Large intestine (tissue), 3 donors: ENCODE measurements around the gene FMN1. TPM values are rescaled to one million over a fixed set of nuclear protein-coding genes. Genes with fewer than 3 reads are reported as not detected.

Experiments used
- DNase-seq, 2 donors: peaks; one replicate each; pipeline versions ENCODE4 v3.0.0 to v3.0.0-alpha.2; 2013
- H3K27ac ChIP-seq: one replicate; pipeline ENCODE4 v1.5.1; 2013; ENCODE audit warnings: low read length
- H3K27me3 ChIP-seq: 2 replicates; pipeline ENCODE4 v1.6.1; 2013; ENCODE audit warnings: low read length; ENCODE audit not compliant: control insufficient read depth, insufficient read depth
- H3K36me3 ChIP-seq: 2 replicates; pipeline ENCODE4 v1.6.1; 2013; ENCODE audit warnings: low read length; ENCODE audit not compliant: control insufficient read depth, insufficient read depth
- H3K4me1 ChIP-seq: one replicate; pipeline ENCODE4 v1.6.1; 2013; ENCODE audit warnings: low read length; ENCODE audit not compliant: control insufficient read depth, insufficient read depth
- H3K4me3 ChIP-seq: one replicate; pipeline ENCODE4 v1.5.1; 2013; ENCODE audit warnings: low read length
- H3K9me3 ChIP-seq: one replicate; pipeline ENCODE4 v1.6.1; 2013; ENCODE audit warnings: mild to moderate bottlenecking, low read depth, low read length, moderate library complexity; ENCODE audit not compliant: control insufficient read depth
- WGBS: methylation state at CpG from one replicate; pipeline ENCODE4 v1.1.5; 2013; ENCODE audit warnings: low lambda C conversion rate; ENCODE audit not compliant: insufficient coverage; 5-methylcytosine and 5-hydroxymethylcytosine counted together
- polyA plus RNA-seq: library from polyadenylated mRNA; unstranded; fragments of 120-200 nt; gene quantifications from one replicate; pipeline ENCODE4 v1.2.1, GENCODE V29; 2013

Gene FMN1
- polyA plus RNA-seq, 1 donor: 0.88 TPM

DNA sequence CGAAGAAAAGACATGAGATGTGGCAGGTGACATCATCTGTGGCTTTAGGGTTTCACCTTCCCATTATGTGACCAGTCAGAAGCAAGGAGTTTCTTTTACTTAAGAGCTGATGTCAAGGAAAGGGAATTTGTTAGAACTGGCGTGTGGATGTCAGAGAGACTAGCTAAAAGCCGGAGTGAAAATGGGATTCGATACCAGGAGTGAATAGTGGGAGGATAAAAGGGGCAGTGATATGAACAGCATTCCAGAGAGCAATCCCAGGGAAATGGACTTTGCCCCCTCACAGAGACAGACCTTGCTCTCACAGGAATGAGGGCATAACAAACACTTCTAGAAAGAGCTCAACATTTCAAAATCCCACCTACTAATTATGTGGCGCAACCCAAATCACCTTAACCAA, 5.9 kb upstream of the FMN1 start:
- Histone ChIP-seq H3K36me3 (no peaks in the 10 kb centered on the region), H3K9me3 (no peaks in the 10 kb centered on the region), H3K27me3 (no peaks in the 10 kb centered on the region), H3K4me1 (peaks cover 1% of the 10 kb centered on the region), H3K4me3 (no peak overlapping the region), H3K27ac (no peak overlapping the region)
- DNase-seq: peak; percentile 28 to 63
- 100% methylated on average over 1 of the region's 5 CpGs for WGBS

DNA sequence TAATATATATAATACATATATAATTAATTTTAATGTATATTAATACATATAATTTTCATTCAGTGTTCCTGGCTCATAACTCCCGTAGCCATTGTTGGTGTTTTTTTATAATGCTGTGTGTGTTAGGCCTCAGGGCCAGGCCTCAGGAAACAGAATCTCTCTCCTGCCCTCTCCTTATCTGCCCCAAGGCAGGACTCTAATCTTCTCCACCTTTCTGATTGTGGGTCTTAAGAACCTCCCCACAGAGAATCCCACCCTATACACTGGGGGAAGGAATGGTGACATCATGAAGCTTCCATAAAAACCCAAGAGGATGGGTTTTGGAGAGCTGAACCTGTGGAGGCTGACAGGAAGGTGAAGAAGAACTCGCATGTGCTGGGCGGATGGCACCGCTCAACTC, 4.0 kb upstream of the FMN1 start:
- Histone ChIP-seq H3K4me3 (no peak overlapping the region), H3K4me1 (peaks cover 5% of the 10 kb centered on the region), H3K27ac (no peak overlapping the region), H3K27me3 (no peaks in the 10 kb centered on the region), H3K9me3 (no peaks in the 10 kb centered on the region), H3K36me3 (no peaks in the 10 kb centered on the region)
- 100% methylated on average over 1 of the region's 4 CpGs for WGBS
- DNase-seq: no peak

DNA sequence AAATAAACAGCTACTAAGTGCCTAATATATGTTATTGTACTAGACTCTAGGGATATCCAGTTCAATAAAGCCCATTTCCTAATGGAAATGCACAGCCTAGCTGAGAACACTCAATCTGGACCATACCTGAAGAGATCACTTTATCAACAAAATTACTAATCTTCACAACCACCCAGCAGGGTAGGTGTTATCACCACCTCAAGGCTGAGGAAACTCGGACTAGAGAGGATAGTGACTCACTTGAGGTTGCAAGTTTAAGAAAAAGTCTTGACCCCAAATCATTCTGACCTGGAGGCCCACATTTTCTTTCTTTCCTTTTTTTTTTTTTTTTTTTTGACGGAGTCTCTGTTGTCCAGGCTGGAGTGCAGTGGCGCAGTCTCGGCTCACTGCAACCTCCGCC, 3.1 kb upstream of the FMN1 start:
- H3K4me3 ChIP-seq: no peak overlapping the region
- H3K36me3 ChIP-seq: no peaks in the 10 kb centered on the region
- H3K4me1 ChIP-seq: peaks cover 5% of the 10 kb centered on the region
- H3K27me3 ChIP-seq: peaks cover 7% of the 10 kb centered on the region
- DNase-seq: no peak
- H3K9me3 ChIP-seq: no peaks in the 10 kb centered on the region
- no peak overlapping the region for H3K27ac ChIP-seq
- WGBS: no CpG with 5 or more reads among the region's 5 CpGs

DNA sequence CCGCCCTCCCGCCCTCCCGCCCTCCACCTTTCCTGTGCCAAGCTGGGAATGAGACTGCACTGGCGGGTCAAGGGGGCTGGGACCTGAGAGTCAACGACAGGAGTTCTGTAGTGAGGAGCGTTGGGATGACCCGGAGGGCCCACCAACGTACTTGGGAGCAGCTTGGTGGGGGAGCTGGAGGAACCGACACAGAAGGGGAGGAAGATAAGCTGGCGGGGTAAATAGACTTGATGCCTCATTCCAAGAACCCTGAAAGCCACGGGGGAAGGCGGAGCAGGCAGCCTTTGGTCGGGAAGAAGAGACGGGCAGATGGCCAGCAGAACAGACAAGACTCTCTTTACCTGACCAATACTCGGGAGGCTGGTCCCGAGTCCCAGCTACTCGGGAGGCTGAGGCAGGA, 277 bp downstream of the FMN1 start:
- Histone ChIP-seq H3K4me3 (peak overlapping the region; percentile 27), H3K4me1 (peaks cover 5% of the 10 kb centered on the region)
- WGBS: no CpG with 5 or more reads among the region's 17 CpGs

DNA sequence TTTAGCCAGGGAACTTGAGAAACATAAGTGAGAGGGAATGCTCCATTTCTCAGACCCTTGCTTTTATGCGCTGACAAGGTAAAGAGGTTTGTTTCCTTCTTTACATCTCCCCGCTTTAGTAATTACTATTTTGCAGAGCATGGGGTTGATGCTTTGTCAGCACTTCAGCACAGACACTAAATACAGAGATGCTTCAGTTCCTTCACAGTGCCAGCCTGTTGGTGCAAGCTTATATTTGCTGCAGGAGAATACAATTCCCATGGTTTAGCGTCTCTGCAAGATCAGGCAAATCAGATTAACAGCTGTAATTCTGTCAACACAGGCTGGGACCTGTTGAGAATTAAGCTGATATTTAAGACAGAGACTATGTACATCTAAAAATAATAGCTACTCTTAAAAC, 2.9 kb downstream of the FMN1 start:
- no peak overlapping the region for H3K27ac ChIP-seq
- DNase-seq: no peak
- no CpG with 5 or more reads among the region's 3 CpGs for WGBS
- peaks cover 20% of the 10 kb centered on the region for H3K27me3 ChIP-seq
- H3K9me3 ChIP-seq: no peaks in the 10 kb centered on the region
- no peak overlapping the region for H3K4me3 ChIP-seq
- H3K4me1 ChIP-seq: peaks cover 5% of the 10 kb centered on the region
- H3K36me3 ChIP-seq: no peaks in the 10 kb centered on the region

More for the DNA sequence above, 277 bp downstream of the FMN1 start:
- H3K36me3 ChIP-seq: no peaks in the 10 kb centered on the region
- no peaks in the 10 kb centered on the region for H3K9me3 ChIP-seq
- DNase-seq: no peak
- peaks cover 20% of the 10 kb centered on the region for H3K27me3 ChIP-seq
- no peak overlapping the region for H3K27ac ChIP-seq

DNA sequence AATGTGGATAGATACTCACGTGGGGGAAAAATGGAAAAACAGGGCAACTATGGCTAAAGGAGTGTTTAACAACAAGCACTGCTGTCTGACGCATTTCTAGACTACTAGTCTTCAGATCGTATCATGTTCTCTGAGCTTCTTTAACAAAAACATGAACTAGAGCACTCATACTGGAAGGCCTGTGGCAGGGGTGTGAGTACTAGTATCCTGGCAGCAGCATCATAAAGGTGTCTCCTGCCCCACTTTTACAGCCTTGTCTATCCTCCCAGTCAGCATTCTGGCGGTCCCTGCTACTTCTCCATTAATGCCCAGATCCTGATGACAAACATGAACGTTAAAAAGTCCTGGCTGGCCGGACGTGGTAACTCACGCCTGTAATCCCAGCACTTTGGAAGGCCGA, 4.0 kb downstream of the FMN1 start:
- H3K4me1 ChIP-seq: peaks cover 5% of the 10 kb centered on the region
- no CpG with 5 or more reads among the region's 9 CpGs for WGBS
- H3K9me3 ChIP-seq: no peaks in the 10 kb centered on the region
- DNase-seq: no peak
- H3K36me3 ChIP-seq: no peaks in the 10 kb centered on the region
- peaks cover 20% of the 10 kb centered on the region for H3K27me3 ChIP-seq
- H3K4me3 ChIP-seq: no peak overlapping the region
- H3K27ac ChIP-seq: no peak overlapping the region

DNA sequence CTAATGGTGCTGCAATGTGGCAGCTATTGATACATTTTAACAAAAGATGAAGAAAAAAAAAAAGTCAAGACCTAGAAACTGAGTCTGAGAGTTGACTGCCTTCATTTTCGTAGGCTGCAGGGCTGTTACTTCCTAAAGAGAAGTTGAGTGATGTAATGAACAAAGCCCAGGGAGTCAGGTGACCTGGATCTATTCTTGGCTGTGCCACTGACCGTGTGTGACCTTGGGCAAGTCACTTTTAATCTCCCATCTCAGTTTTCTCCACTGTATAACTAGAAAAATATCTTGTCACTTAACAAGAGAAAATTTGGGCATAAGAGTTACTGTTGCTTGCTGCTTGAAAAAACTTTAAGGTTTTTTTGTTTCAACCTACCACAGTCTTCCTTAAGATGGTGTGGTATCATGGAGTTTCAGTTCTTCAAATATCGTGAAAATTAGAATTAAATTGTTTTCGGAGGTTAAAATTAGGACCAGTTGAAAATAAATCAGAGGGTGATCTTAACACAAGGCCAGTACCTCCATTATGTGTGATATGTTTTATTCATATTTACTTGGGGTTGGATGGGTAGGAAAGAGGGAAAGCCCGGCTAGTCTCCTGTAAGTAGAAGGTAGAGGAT, 5.8 kb downstream of the FMN1 start:
- Histone ChIP-seq H3K36me3 (no peaks in the 10 kb centered on the region), H3K27ac (no peak overlapping the region), H3K9me3 (no peaks in the 10 kb centered on the region), H3K4me3 (no peak overlapping the region), H3K27me3 (peaks cover 20% of the 10 kb centered on the region), H3K4me1 (no peaks in the 10 kb centered on the region)
- no peak for DNase-seq
- WGBS: 91% methylated on average over 3 of the region's 5 CpGs

DNA sequence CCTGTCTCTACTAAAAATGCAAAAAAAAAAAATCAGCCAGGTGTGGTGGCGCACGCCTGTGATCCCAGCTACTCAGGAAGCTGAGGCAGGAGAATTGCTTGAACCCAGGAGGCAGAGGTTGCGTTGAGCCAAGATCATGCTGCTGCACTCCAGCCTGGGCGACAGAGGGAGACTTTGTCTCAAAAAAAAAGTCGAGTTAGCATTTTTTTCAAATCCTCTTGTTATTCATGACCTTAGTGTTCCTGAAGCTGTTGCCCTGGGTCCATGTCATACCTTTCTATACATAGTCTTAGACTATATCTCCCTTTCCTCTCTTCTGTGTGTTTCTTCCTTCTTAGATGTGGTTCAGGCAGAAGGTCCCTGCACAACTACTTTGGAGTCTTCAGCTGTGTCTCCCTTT, 6.4 kb downstream of the FMN1 start:
- Histone ChIP-seq H3K27ac (no peak overlapping the region), H3K9me3 (no peaks in the 10 kb centered on the region), H3K4me3 (no peak overlapping the region), H3K27me3 (peaks cover 18% of the 10 kb centered on the region), H3K36me3 (no peaks in the 10 kb centered on the region), H3K4me1 (no peaks in the 10 kb centered on the region)
- 80% methylated on average over 1 of the region's 5 CpGs for WGBS
- DNase-seq: no peak

DNA sequence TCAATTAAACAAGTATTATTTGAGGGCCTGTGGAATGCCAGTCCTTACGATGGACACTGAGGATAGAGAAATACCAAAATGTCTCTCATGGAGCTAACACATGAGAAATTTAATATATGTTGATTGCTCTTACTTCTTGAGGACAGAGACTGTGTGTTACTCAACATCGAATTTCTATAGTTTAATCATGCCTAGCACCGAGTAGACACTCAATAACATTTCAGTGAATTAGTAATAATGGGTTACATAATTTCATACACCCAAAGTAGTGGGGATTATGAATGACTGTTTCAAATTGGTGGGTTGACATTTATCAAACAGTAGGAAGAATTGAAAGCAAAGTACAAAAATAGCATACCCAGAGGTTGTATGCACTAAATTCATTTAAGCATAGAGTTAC, 11.2 kb downstream of the FMN1 start:
- Histone ChIP-seq H3K4me1 (no peaks in the 10 kb centered on the region), H3K27me3 (no peaks in the 10 kb centered on the region), H3K27ac (no peak overlapping the region), H3K36me3 (no peaks in the 10 kb centered on the region), H3K9me3 (no peaks in the 10 kb centered on the region), H3K4me3 (no peak overlapping the region)
- DNase-seq: no peak
- WGBS: no CpG with 5 or more reads among the region's 3 CpGs

DNA sequence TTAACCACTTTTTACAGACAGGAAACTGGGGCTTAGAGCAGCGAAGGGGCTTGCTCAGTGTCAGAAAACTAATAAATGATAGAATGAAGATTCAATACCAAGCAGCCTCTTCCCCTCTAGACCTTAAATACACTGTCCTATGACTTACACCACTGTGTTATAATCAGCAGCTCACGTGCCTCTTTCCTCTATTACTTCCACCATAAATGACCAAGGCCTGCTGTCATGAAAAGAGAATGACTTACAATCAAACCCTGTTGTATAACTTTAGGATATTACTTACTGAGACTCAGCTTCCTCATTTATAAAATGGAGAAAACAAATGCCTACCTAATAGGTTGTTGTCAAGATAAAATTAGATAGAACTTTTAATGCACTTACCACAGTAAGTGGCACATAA, 11.6 kb downstream of the FMN1 start:
- DNase-seq: no peak
- H3K36me3 ChIP-seq: no peaks in the 10 kb centered on the region
- no peaks in the 10 kb centered on the region for H3K27me3 ChIP-seq
- H3K27ac ChIP-seq: no peak overlapping the region
- WGBS: no CpG with 5 or more reads among the region's 2 CpGs
- no peaks in the 10 kb centered on the region for H3K9me3 ChIP-seq
- H3K4me1 ChIP-seq: no peaks in the 10 kb centered on the region
- H3K4me3 ChIP-seq: no peak overlapping the region

DNA sequence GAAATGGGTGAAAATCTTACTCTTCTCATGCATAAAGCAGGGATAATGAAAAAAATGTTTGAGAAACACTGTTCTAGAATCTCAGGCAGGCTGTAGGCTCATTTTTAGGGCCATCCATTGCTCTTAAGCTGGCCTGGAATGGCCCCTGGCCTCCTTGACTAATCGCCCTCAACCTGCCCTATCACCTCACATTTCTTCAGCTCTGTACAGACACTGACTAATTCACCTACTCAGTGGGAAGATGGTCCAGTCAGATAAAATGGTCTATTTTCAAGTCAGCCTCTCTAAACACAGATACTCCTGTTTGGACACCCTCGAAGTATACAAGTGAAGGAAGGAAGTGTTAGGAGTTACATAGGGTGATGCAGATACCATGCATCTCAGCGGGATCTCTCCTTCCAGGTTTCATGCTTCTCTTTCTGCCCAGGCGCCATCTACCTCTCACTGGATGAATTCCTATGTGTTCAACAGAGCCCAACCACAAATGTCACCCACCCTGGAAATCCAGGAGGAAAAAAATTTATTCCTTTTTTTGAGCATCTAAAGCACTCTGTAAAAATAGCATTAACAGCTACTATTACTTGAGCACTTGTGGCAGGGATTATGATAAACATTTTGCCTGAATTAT, 12.1 kb downstream of the FMN1 start:
- Histone ChIP-seq H3K4me1 (no peaks in the 10 kb centered on the region), H3K9me3 (no peaks in the 10 kb centered on the region), H3K36me3 (no peaks in the 10 kb centered on the region), H3K27me3 (no peaks in the 10 kb centered on the region), H3K4me3 (no peak overlapping the region), H3K27ac (no peak overlapping the region)
- DNase-seq: no peak
- 100% methylated on average over 1 of the region's 4 CpGs for WGBS
